NT2/D1 (cell line): ENCODE data around the gene INTS12.

Experiments used
- DNase-seq: peaks from one replicate; pipeline ENCODE4 v3.0.0-alpha.2; 2011; ENCODE audit warnings: low read depth, low spot score
- H3K27me3 ChIP-seq: 2 replicates; pipeline ENCODE4 v1.6.0; 2011; ENCODE audit warnings: mild to moderate bottlenecking; ENCODE audit not compliant: insufficient read length, insufficient read depth
- H3K36me3 ChIP-seq: 2 replicates; pipeline ENCODE4 v1.6.1; 2011; ENCODE audit warnings: mild to moderate bottlenecking, low read length, mixed read lengths; ENCODE audit not compliant: insufficient read depth, insufficient read length
- H3K4me1 ChIP-seq: 2 replicates; pipeline ENCODE4 v1.5.1; 2011; ENCODE audit not compliant: insufficient read depth, insufficient read length
- H3K4me3 ChIP-seq: 2 replicates; pipeline ENCODE4 v1.5.1; 2011; ENCODE audit warnings: low read depth; ENCODE audit not compliant: insufficient read length
- H3K9ac ChIP-seq: 2 replicates; pipeline ENCODE4 v1.6.0; 2011; ENCODE audit warnings: low read depth; ENCODE audit not compliant: insufficient read length
- H3K9me3 ChIP-seq: 2 replicates; pipeline ENCODE4 v1.5.1; 2011; ENCODE audit warnings: mild to moderate bottlenecking, low read length; ENCODE audit not compliant: insufficient read depth
- SUZ12 ChIP-seq: IDR thresholded peaks from 2 replicates; pipeline ENCODE4 v1.6.1; 2011; ENCODE audit not compliant: insufficient read length, insufficient read depth; ENCODE audit errors: extremely low read depth
- YY1 ChIP-seq: IDR thresholded peaks from 2 replicates; pipeline ENCODE4 v1.6.1; 2011; ENCODE audit not compliant: insufficient read length, insufficient read depth
- ZNF274 ChIP-seq: IDR thresholded peaks from 2 replicates; pipeline ENCODE4 v1.6.1; 2011; ENCODE audit warnings: mild to moderate bottlenecking, low read depth, low read length

Gene INTS12

DNA sequence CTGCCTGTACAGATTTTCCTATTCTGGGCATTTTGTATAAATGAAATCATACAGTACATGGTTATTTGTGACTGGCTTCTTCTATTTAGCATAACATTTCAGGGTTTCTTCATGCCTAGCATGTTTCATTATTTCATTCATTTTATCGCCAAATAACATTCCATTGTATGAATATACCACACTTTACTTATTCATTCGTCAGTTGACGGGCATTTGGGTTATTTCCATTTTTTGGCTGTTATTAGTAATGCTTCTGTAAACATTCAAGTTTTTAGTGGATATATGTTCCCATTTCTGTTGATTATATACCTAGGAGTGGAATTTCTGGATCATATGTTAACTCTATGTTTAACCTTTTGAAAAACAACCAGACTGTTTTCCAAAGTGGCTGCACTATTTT is 47.5 kb downstream of the INTS12 start:
- Histone ChIP-seq H3K4me3 (no peak overlapping the region), H3K27me3 (no peaks in the 10 kb centered on the region), H3K9ac (no peak overlapping the region), H3K4me1 (no peaks in the 10 kb centered on the region), H3K36me3 (no peaks in the 10 kb centered on the region), H3K9me3 (no peaks in the 10 kb centered on the region)
- DNase-seq: no peak
- TF ChIP-seq YY1 (no peak), SUZ12 (no peak), ZNF274 (no peak)

DNA sequence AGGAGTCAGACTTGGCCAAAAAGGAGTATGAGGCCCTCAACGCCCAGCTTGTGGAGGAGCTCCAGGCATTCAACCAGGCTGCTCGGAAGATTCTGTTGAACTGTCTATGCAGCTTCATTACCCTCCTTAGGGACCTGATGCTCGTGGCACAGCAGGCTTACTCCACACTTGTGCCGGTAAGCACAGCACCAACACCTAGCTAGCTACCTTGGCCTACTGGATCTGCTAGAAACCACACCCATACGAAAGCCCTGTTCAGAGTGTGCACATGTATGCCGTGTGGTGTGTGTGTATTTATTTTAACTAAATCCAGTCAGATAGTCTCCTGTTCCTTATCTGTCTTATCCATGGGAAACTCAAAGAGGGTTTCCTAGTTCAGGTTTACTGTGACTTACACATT is 49.3 kb downstream of the INTS12 start:
- Histone ChIP-seq H3K4me3 (no peak overlapping the region), H3K4me1 (no peaks in the 10 kb centered on the region), H3K9me3 (no peaks in the 10 kb centered on the region), H3K9ac (no peak overlapping the region), H3K27me3 (no peaks in the 10 kb centered on the region), H3K36me3 (no peaks in the 10 kb centered on the region)
- TF ChIP-seq ZNF274 (no peak), YY1 (no peak), SUZ12 (no peak)
- DNase-seq: no peak

- H3K9me3 ChIP-seq: no peaks in the 10 kb centered on the region
These were observed 51.2 kb downstream of the INTS12 start for GRCh38 chr4:105657117-105657765.

DNA sequence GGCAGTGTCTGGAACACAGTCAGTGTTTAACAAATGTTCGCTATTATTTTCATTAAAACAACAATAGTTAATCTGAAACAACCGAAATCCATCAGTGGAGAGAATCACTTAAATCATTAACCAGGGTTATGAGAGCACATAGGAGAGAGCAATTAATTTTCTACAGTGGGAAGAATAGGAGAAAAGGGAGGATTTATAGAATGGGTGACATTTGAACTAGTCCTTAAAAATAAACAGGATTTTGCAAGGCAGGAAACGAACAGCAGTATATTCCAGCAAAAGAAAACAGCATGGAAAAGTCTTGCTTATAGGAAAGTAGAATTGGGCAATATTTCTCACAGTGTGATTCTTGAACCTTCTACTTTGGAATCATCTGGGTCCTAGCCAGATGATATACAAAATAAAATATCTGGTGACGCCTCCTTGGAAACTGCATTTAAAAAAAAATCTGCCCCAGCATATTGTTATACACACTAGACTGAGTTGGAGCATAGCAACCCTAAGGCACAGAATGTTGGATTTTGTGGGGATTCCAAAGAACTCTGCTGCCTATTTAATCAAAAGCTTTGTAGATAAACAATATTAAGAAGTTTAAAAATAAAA is 56.1 kb downstream of the INTS12 start:
- DNase-seq: no peak
- Histone ChIP-seq H3K4me3 (no peak overlapping the region), H3K4me1 (no peaks in the 10 kb centered on the region), H3K36me3 (no peaks in the 10 kb centered on the region), H3K9ac (no peak overlapping the region), H3K27me3 (no peaks in the 10 kb centered on the region), H3K9me3 (no peaks in the 10 kb centered on the region)
- TF ChIP-seq ZNF274: no peak
- no peak for TF ChIP-seq YY1
- no peak for TF ChIP-seq SUZ12

More at GRCh38 chr4:105657117-105657765, 51.2 kb downstream of the INTS12 start:
- H3K4me3 ChIP-seq: no peak overlapping the region
- no peak overlapping the region for H3K9ac ChIP-seq
- H3K36me3 ChIP-seq: no peaks in the 10 kb centered on the region
- H3K27me3 ChIP-seq: no peaks in the 10 kb centered on the region
- TF ChIP-seq SUZ12: no peak
- TF ChIP-seq ZNF274: no peak
- no peak for TF ChIP-seq YY1
- H3K4me1 ChIP-seq: no peaks in the 10 kb centered on the region
- DNase-seq: no peak

DNA sequence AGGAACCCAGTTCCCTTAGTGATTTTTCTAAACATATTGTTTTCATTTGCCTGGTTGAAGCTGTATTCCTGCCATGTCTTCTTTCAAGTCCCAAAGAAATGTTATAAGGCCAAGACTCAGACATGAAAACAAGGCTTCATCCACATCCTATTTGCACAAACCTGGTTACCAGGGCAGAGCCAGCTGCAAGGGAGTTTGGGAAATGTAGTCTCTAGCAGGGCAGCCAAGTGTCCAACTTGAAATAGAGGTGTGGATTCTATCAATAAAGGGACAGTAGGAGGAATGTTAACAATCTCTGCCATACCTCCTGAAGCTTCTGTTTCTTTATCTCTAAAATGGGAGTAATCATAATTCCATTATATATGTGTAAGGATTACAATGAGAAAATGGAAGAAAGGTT is 56.6 kb downstream of the INTS12 start:
- Histone ChIP-seq H3K9me3 (no peaks in the 10 kb centered on the region), H3K27me3 (no peaks in the 10 kb centered on the region), H3K36me3 (no peaks in the 10 kb centered on the region), H3K9ac (no peak overlapping the region), H3K4me1 (no peaks in the 10 kb centered on the region), H3K4me3 (no peak overlapping the region)
- no peak for DNase-seq
- TF ChIP-seq SUZ12 (no peak), ZNF274 (no peak), YY1 (no peak)

- TF ChIP-seq ZNF274 (no peak), SUZ12 (no peak), YY1 (no peak)
- H3K9ac ChIP-seq: no peak overlapping the region
- no peak overlapping the region for H3K4me3 ChIP-seq
These were observed 58.3 kb downstream of the INTS12 start for GRCh38 chr4:105650190-105650589.

GRCh38 chr4:105645440-105645839 is 63.0 kb downstream of the INTS12 start:
- no peaks in the 10 kb centered on the region for H3K36me3 ChIP-seq
- TF ChIP-seq ZNF274: no peak
- TF ChIP-seq SUZ12: no peak
- TF ChIP-seq YY1: no peak
- H3K9ac ChIP-seq: no peak overlapping the region
- no peaks in the 10 kb centered on the region for H3K27me3 ChIP-seq
- no peaks in the 10 kb centered on the region for H3K9me3 ChIP-seq
- H3K4me1 ChIP-seq: no peaks in the 10 kb centered on the region
- no peak overlapping the region for H3K4me3 ChIP-seq
- no peak for DNase-seq

More at GRCh38 chr4:105650190-105650589, 58.3 kb downstream of the INTS12 start:
- Histone ChIP-seq H3K4me1 (no peaks in the 10 kb centered on the region), H3K9me3 (no peaks in the 10 kb centered on the region), H3K36me3 (no peaks in the 10 kb centered on the region), H3K27me3 (no peaks in the 10 kb centered on the region)
- no peak for DNase-seq
